Measurements from ENCODE around the gene TRIM3.

Gene TRIM3

GRCh38 chr11:6401464-6401863, 72.3 kb downstream of the TRIM3 start:
- no peak for DNase-seq (ENCODE audit: low read depth, low spot score)

GRCh38 chr11:6400431-6401345, 73.1 kb downstream of the TRIM3 start:
- DNase-seq (ENCODE audit: low read depth, low spot score) = no peak

Measured in iPS DF 19.7 (cell line).